GM13977 (cell line): Measurements from ENCODE around the gene DAPK3.

Source experiments
- DNase-seq: peaks from one replicate; pipeline ENCODE4 v3.0.0; 2012; ENCODE audit warnings: low spot score
- in situ Hi-C: fragments of 300-500 bp; cut with MboI; formaldehyde crosslinking; loops from one replicate; pipeline ENCODE4 v1.12.0; 2022; ENCODE audit warnings: low sequenced_read_pairs, low pct_unique_long_range_greater_than_20kb, mixed read lengths, inconsistent platforms; ENCODE audit not compliant: unreplicated experiment
- TF ChIP-seq, protein P1 (sequence below): IDR thresholded peaks from 2 replicates; pipeline ENCODE4 v1.5.1; 2012; ENCODE audit warnings: mild to moderate bottlenecking, control low read depth; ENCODE audit not compliant: insufficient read depth; ENCODE audit errors: extremely low read depth, missing control alignments

Gene DAPK3

DNA sequence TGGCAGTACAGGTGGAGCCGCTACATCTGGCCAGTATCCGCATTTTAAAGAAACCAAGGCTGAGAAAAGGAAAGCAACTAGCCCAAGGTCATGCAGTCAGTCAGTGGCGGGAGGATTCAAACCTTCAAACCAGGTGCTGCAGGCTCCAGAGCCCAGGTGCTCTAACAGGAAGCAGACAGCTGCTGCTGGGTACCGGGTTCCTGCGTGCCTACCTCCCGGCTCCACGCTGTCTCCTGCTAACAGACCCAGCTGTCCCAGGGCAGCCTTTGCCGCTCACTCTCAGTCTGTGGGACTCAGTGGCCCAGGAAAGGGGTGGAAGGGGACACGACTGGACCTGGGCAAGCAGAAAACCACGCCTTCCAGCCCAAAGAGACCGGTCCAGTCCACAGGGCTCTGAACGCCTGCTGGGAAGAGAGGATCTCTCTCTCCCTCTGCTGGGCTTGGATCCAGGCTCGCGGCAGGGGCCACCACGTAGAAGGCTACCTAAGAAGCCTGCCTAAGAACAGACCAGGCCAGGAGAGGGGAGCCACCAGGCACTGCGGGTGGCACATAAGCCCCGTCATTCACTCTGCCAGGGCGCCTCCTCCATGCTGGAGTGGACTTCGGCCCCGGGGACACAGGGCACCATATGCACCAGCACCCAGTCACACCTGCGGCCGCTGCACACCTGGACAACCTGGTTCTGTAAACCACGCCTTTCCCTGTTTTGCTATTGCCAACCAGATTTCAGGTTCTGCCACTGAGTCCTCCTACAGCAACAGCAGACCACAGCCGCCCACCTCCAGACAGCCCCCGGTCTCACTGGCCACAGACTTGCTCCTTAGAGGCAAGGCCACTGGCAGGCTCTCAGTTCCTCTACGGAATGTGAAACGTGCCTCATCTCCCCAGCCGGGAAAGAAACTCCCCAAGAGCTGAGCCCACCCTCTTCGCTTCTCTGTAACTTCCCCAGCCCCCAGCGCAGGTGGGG lies 4.6 kb downstream of the DAPK3 start:
- DNase-seq: no peak
- TF ChIP-seq, protein P1, sequence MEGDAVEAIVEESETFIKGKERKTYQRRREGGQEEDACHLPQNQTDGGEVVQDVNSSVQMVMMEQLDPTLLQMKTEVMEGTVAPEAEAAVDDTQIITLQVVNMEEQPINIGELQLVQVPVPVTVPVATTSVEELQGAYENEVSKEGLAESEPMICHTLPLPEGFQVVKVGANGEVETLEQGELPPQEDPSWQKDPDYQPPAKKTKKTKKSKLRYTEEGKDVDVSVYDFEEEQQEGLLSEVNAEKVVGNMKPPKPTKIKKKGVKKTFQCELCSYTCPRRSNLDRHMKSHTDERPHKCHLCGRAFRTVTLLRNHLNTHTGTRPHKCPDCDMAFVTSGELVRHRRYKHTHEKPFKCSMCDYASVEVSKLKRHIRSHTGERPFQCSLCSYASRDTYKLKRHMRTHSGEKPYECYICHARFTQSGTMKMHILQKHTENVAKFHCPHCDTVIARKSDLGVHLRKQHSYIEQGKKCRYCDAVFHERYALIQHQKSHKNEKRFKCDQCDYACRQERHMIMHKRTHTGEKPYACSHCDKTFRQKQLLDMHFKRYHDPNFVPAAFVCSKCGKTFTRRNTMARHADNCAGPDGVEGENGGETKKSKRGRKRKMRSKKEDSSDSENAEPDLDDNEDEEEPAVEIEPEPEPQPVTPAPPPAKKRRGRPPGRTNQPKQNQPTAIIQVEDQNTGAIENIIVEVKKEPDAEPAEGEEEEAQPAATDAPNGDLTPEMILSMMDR: no peak
- in situ Hi-C loops: no loop called here

DNA sequence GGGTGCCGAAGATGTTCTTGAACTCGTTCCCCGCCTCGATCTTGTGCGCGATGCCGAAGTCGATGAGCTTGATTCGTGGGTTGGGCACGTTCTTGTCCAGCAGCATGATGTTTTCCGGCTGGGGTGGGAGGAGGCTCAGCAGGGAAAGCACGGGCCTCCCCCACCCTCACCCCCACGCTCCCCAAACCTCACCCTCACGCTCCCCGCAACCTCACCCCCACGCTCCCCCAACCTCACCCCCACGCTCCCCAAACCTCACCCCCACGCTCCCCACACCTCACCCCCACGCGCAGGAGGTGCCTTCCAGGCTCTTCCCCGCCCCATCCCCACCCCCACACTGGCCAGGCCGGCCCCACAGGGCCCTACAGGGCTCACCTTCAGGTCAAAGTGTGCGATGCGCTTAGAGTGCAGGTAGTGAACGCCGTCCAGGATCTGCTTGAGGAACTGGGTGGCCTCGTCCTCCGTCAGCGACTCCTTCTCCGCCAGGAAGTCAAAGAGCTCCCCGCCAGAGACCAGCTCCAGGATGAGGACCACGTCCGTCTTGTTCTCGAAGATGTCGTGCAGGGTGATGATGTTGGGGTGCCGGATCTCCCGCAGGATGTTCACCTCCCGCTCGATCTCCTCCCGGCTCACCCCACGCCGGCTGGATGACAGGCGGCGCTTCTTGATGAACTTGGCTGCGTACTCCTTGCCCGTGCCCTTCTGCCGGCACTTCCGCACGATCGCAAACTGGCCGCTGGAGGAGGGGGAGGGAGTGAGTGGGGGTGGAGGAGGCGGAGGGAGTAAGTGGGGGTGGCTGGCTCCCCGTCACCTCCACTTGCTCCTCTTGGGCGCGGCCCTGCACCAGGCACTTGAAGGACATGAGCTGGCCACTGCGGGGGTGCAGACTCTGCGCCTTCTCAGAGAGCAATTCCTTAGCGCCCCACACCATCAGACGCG lies 6.4 kb downstream of the DAPK3 start:
- in situ Hi-C loops: no loop called here
- TF ChIP-seq, protein P1: no peak
- no peak for DNase-seq

DNA sequence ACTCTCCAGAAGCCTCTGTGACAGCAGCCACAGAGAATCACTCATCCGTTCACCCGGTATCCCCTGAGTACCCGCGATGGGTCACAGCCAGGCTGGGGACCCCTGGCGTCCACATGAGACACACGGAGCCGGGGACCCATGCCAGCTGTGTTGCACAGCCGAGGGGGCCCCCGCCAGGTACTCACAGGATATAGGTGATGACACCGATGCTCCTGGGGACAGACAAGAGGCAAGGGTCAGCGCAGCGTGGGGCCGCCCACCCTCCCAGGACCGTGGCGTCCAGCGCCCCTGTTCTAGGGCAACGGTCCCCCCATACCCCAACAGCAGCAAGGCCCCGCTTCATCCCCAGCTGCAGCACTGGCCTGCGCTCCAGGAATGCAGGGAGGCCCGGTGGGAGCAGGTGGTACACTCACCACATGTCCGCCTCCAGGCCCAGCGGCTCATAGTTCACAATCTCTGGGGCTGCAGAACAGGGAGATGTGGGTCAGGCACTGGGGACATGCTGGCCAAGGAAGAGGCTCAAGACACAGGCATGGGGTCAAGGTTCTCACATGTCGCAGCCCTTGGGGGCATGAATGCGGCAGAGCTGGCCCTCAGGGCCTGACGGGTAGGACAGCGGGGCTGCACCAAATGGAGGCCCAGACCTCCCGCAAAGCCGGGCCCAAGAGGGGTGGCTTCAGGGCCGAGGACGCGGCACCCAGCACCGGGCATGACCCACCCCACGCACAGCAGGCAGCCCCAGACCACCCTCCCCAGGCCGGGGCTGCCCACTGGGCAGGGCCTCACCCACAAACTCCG lies 7.2 kb downstream of the DAPK3 start:
- no peak for DNase-seq
- TF ChIP-seq, protein P1: no peak
- in situ Hi-C loops: no loop called here

- DNase-seq: no peak
- TF ChIP-seq, protein P1: no peak
- in situ Hi-C loops: no loop called here
Measured at GRCh38 chr19:3961007-3961406, 9.9 kb downstream of the DAPK3 start.

- TF ChIP-seq, protein P1: no peak
- DNase-seq: no peak
- in situ Hi-C loops: no loop called here
Measured at GRCh38 chr19:3959766-3960131, 11.2 kb downstream of the DAPK3 start.
